ENCODE data around the gene AGBL4.

GRCh38 chr1:48785869-48786268 is 1237.9 kb downstream of the AGBL4 start:
- TF ChIP-seq EP300 (IDR thresholded peaks at IDR 0.05; ENCODE audit: low read depth in 2 of 2, low read length in 2 of 2), result no peak
- no peak for TF ChIP-seq EP300 (CRISPR knock-in tag; IDR thresholded peaks at IDR 0.05; ENCODE audit: borderline replicate concordance)
- TF ChIP-seq ETV6 (CRISPR knock-in tag; conservative IDR thresholded peaks at IDR 0.05), result no peak
- TF ChIP-seq TEAD2 (CRISPR knock-in tag; IDR thresholded peaks at IDR 0.05), result no peak
- TF ChIP-seq GABPB1 (CRISPR knock-in tag; IDR thresholded peaks at IDR 0.05), result no peak
- TF ChIP-seq TBP (CRISPR knock-in tag; IDR thresholded peaks at IDR 0.05), result no peak
- no peak for TF ChIP-seq CTCF (CRISPR knock-in tag; IDR thresholded peaks at IDR 0.05)
- TF ChIP-seq ZNF766 (CRISPR knock-in tag; IDR thresholded peaks at IDR 0.05; ENCODE audit: borderline replicate concordance), result no peak
- TF ChIP-seq IRF9 (CRISPR knock-in tag; IDR thresholded peaks at IDR 0.05; ENCODE audit: borderline replicate concordance), result no peak
- no peak for TF ChIP-seq ZSCAN29 (CRISPR knock-in tag; conservative IDR thresholded peaks at IDR 0.05)
- TF ChIP-seq SP4 (CRISPR knock-in tag; IDR thresholded peaks at IDR 0.05), result no peak
